Fibroblast of the aortic adventitia (primary cell): ENCODE results near the gene PIK3R1. TPM values are rescaled to one million over a fixed set of nuclear protein-coding genes. Genes with fewer than 3 reads are reported as not detected.

Experiments used
- DNase-seq: peaks from one replicate; pipeline ENCODE4 v3.0.0-alpha.2; 2010; ENCODE audit warnings: low read depth
- H3K4me3 ChIP-seq: 2 replicates; pipeline ENCODE4 v1.5.1; 2011; ENCODE audit warnings: low read depth, mild to moderate bottlenecking, control low read depth, low read length, moderate library complexity
- CTCF ChIP-seq: IDR thresholded peaks from 2 replicates; pipeline ENCODE4 v1.5.1; 2011; ENCODE audit warnings: mild to moderate bottlenecking, low read length, control low read depth, inconsistent platforms; ENCODE audit not compliant: insufficient read depth
- total RNA-seq: library from RNA; depleted of rRNA; stranded (reverse); fragments of >200 nt; gene quantifications from 2 replicates; pipeline ENCODE4 v1.2.3, GENCODE V29; 2012; ENCODE audit warnings: low replicate concordance

PIK3R1 gene
- total RNA-seq, 1 donor, result 45.1 TPM

DNA sequence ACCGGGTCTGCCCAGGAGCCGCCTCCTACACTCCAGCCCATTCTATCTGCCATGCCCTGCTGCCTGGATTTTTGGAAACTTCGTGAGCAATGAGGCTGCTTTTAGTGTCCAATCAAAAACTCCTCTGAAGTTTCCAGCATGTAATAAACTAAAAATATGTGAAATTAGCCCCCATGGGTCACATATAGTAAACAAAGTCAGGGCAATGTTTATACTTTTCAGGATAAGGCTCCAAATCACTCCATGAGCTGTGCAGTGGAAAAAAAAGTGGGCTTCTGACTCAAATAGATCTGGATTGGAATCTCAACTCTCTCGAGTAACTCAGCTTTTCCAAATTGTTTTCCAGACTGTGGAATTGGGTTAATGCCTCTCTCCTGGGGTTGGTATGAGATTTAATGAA, 68.2 kb downstream of the PIK3R1 start:
- no peak for DNase-seq
- no peak for TF ChIP-seq CTCF

DNA sequence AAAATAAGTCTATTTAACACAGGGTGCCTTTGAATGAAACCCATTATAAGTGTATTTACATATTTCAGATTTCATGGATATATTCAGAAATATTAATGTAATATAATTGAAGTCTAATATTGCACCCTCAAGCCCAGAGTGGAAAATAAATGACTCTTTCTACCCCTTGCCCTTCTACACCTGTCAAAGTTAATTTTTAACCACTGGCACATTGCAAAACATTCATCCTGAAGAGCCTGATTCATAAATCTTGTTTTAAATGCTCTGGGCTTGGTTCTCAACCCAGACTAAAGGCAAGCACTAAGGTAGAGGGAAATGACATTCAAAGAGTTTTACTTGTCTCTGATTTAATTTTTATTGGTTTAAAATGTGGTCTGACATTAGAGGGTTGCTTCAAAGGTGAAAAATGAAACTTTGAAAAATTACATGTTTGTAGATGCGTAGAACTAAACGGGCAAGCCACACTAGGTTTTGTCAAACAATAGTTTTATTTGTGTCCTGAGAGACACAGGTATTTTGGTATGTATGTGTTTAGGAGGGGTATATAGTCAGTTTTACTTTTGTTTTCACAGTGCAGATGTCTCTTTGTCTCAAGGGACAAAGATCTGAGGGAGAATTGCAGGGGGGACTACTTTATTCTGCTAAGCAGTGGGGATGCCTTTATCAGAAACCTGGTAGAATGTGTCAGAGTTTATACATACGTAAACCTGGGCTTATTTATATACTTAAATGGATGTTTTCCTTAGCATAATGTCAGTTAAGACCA, 69.7 kb downstream of the PIK3R1 start:
- no peak for TF ChIP-seq CTCF
- DNase-seq, result no peak
- H3K4me3 ChIP-seq, result no peak overlapping the region

More for the DNA sequence above, 68.2 kb downstream of the PIK3R1 start:
- H3K4me3 ChIP-seq, result no peak overlapping the region

DNA sequence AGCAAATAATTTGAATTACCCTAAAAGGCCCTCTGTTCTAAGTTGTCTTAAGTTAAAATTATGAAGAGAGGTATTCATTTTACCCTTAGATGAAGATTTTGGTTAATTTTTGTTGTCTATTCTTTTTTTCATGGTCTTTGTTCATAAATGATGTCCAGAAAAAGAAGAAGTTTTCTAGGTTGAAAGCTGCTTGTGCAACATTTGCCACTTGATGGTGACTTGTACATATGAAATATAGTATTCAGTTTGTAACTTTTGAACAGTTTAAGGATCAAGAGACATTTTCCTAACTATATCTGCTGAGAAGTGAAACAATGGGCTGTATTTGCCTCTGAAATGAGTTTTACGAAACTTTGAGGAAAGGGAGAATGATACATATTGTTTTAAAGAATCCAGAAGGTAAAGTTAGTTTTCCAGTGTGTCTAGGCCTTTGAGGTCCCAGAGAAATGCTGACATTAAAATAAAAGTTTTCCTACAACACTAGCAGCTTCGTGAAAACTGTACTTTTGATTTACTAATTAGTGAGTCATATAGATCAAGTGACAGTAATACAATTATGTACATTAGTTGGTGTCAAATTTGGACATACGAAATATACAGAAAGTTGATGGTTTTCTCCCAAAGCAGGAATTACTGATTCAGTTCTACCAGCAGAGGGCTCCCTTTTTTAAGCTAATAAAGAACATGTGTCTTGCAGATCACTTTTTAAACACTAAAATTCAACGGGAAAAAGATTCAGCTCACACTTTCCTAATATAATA, 70.5 kb downstream of the PIK3R1 start:
- H3K4me3 ChIP-seq, result no peak overlapping the region
- peak; percentile 68 for TF ChIP-seq CTCF
- DNase-seq, result peak; percentile 83

- no peak overlapping the region for H3K4me3 ChIP-seq
- TF ChIP-seq CTCF, result no peak
- DNase-seq, result no peak
These were observed 71.0 kb downstream of the PIK3R1 start for GRCh38 chr5:68286612-68286912.

- TF ChIP-seq CTCF, result no peak
- DNase-seq, result no peak
- peak overlapping the region; percentile 62 for H3K4me3 ChIP-seq
These were observed 72.0 kb downstream of the PIK3R1 start for GRCh38 chr5:68287631-68287975.

DNA sequence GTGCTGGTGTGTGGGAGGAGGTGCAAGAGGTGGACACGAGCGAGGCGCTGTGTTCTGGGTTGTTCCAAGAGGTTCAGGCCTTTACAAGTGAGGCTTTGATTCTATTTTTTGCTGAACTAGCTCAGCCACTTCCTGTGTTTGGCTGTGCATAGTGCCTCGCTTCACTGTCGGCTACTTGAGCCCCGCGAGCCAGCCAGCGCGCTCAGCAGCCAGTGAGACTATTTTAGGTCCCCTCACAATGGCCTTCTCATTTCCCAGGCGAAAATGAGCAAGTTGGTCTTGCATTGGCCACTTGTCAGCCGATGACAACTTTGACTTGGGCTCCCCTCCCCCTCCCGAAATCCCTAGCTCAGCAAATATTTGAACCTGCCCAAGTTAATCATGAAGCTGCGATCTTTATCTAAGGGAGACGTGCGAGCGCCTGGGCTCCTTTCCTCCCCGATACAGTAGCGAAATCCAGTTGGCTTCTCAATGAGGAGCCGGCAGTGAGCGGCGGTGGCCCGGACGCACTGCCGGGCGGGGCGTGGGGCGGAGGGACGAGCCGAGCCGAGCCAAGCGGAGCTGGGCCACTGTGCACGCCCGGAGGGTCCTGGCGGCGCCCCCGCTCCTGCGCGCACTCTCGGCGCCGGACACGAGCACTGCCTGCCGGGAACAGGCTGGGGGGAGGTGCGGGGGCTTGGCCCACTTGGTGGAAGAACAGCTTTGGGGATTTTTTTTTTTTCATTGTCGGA, 72.6 kb downstream of the PIK3R1 start:
- peak; percentile 50 for DNase-seq
- TF ChIP-seq CTCF, result no peak
- H3K4me3 ChIP-seq, result peak overlapping the region; percentile 62
